Measurements from ENCODE around the gene TRABD2B. TPM values are rescaled to one million over a fixed set of nuclear protein-coding genes. Genes with fewer than 3 reads are reported as not detected.

Gene TRABD2B
- total and polyA plus RNA-seq, 2 donors (not counting 3 experiments of a cell fraction or from before 2014, with no cell fraction given) = not detected

DNA sequence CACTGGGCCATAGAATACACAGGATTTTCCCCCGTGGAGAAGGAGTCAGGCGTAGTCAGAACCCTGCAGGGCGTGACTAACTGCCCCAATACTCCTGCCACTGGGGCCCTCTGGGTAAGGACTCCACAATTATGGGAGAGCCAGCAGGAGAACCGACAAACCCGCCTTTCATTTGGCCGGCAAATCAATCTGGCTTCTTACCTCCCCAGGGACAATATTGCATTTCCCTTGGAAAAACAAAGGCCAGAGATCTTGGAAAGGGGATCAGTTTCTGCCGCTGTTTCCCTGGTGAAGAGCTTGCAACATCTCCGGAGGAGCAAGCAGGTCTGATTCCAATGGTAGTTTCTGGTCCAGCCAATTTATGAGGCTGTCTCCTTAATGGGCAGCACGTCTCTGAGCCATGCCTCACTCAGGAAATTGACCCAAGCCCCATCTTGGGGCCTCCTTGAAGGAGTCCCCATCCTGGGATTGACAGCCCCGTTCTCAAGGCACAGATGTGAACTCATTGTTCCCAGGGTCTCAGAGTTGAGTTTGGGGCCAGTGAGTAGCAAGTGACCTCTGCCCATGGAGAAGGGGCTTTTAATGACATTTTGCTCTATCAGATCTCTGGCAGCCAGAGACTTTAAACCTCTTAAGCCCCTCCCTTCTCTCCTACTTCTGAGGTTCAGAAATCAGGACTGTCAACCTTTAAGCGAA, 4.3 kb downstream of the TRABD2B start:
- Histone ChIP-seq H4K20me1 (replicated peaks; ENCODE audit: control insufficient read depth, extremely low read depth, insufficient read depth, low read length) (no peaks in the 10 kb centered on the region), H3K4me1 (ENCODE audit: control insufficient read depth, extremely low read depth, insufficient read depth, low read length) (peaks cover 4% of the 10 kb centered on the region), H3K79me2 (ENCODE audit: control insufficient read depth, insufficient read depth, low read length) (no peaks in the 10 kb centered on the region), H3K27me3 (ENCODE audit: control insufficient read depth in 2 of 2, insufficient read depth in 2 of 2, low read length in 2 of 2) (peaks cover 17 to 24% of the 10 kb centered on the region in 2 experiments), H3K9me3 (replicated peaks; ENCODE audit: control insufficient read depth, insufficient read depth, low read length) (no peaks in the 10 kb centered on the region), H2AFZ (ENCODE audit: low read depth, low read length) (no peak overlapping the region), H3K4me3 (replicated peaks in 1 of 3; ENCODE audit: insufficient read depth in 1 of 3, low read depth in 1 of 3, low read length in 3 of 3) (no peak overlapping the region), H3K36me3 (ENCODE audit: control insufficient read depth in 2 of 2, extremely low read depth in 1 of 2, insufficient read depth in 2 of 2, low read length in 2 of 2) (no peaks in the 10 kb centered on the region), H3K27ac (ENCODE audit: insufficient read depth, low read depth, low read length) (no peak overlapping the region), H3K4me2 (ENCODE audit: insufficient read depth, low read length) (no peak overlapping the region), H3K9me1 (replicated peaks; ENCODE audit: control insufficient read depth, extremely low read depth, insufficient read depth, low read length) (no peaks in the 10 kb centered on the region), H3K9ac (replicated peaks; ENCODE audit: extremely low read depth, insufficient read depth, low read length) (no peak overlapping the region)
- no peak for DNase-seq (ENCODE audit: low read depth, low spot score)
- POLR2A ChIA-PET = no interaction called here
- no TSS peak for BruUV-seq (replicated peaks)
- FAIRE-seq = no peak
- intact Hi-C loops (cut with micrococcal nuclease) = no loop called here
- no peak for TF ChIP-seq EZH2 (IDR thresholded peaks at IDR 0.05; ENCODE audit: borderline replicate concordance, low read depth, low read length, severe bottlenecking)
- TF ChIP-seq POLR2AphosphoS5 (IDR thresholded peaks at IDR 0.05; ENCODE audit: insufficient read depth, low read depth, low read length) = no peak
- no peak for TF ChIP-seq POLR2A (IDR thresholded peaks at IDR 0.05; ENCODE audit: low read depth, low read length)
- CTCF ChIA-PET = no interaction called here
- dilution Hi-C loops (cut with MboI; ENCODE audit: extremely low pct_ligation_motif_present, low sequenced_read_pairs) = no loop called here

DNA sequence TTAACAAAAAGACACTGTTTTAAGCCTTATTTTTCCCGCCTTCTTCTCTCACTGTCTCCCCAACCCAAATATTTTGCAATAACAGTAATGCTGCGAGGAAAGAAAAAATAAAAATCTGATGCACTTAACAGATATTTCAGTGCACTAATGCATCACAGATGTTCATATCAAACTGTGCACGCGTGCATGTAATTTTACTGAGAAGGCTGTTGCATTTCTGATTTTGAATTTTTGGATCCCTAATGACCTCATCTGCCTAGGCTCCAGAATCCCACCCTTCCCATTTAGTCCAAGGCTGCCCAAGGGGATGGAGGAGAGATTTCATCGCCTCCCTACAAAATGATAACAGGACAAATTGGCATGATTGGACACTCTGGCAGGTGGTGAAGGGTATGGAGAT, 5.5 kb downstream of the TRABD2B start:
- intact Hi-C loops (cut with micrococcal nuclease) = no loop called here
- no peaks in the 10 kb centered on the region for H3K9me1 ChIP-seq (replicated peaks; ENCODE audit: control insufficient read depth, extremely low read depth, insufficient read depth, low read length)
- no peak for TF ChIP-seq MYC (IDR thresholded peaks at IDR 0.05; ENCODE audit: low read depth, low read length)
- TF ChIP-seq, protein P1, sequence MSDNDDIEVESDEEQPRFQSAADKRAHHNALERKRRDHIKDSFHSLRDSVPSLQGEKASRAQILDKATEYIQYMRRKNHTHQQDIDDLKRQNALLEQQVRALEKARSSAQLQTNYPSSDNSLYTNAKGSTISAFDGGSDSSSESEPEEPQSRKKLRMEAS (IDR thresholded peaks at IDR 0.05; ENCODE audit: insufficient read depth, insufficient read length) = no peak
- TF ChIP-seq JUN (IDR thresholded peaks at IDR 0.05; ENCODE audit: borderline replicate concordance, insufficient read depth, insufficient read length, low read depth) = no peak
- no peak for TF ChIP-seq GATA2 (IDR thresholded peaks at IDR 0.05; ENCODE audit: insufficient read depth, insufficient read length, low read depth, low read length)
- no peak for TF ChIP-seq POLR2AphosphoS5 (IDR thresholded peaks at IDR 0.05; ENCODE audit: insufficient read depth, low read depth, low read length)
- TF ChIP-seq POLR2A (IDR thresholded peaks at IDR 0.05; ENCODE audit: low read depth, low read length) = no peak
- TF ChIP-seq EZH2 (IDR thresholded peaks at IDR 0.05; ENCODE audit: borderline replicate concordance, low read depth, low read length, severe bottlenecking) = no peak
- TF ChIP-seq, protein P2, sequence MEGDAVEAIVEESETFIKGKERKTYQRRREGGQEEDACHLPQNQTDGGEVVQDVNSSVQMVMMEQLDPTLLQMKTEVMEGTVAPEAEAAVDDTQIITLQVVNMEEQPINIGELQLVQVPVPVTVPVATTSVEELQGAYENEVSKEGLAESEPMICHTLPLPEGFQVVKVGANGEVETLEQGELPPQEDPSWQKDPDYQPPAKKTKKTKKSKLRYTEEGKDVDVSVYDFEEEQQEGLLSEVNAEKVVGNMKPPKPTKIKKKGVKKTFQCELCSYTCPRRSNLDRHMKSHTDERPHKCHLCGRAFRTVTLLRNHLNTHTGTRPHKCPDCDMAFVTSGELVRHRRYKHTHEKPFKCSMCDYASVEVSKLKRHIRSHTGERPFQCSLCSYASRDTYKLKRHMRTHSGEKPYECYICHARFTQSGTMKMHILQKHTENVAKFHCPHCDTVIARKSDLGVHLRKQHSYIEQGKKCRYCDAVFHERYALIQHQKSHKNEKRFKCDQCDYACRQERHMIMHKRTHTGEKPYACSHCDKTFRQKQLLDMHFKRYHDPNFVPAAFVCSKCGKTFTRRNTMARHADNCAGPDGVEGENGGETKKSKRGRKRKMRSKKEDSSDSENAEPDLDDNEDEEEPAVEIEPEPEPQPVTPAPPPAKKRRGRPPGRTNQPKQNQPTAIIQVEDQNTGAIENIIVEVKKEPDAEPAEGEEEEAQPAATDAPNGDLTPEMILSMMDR (IDR thresholded peaks at IDR 0.05; ENCODE audit: extremely low read depth in 1 of 2, insufficient read depth in 1 of 2, low read depth in 1 of 2, low read length in 2 of 2) = no peak
- TF ChIP-seq FOS (IDR thresholded peaks at IDR 0.05; ENCODE audit: borderline replicate concordance, insufficient read depth, low read length) = no peak
- no peak overlapping the region for H3K9ac ChIP-seq (replicated peaks; ENCODE audit: extremely low read depth, insufficient read depth, low read length)
- peaks cover 23 to 26% of the 10 kb centered on the region in 2 experiments for H3K27me3 ChIP-seq (ENCODE audit: control insufficient read depth in 2 of 2, insufficient read depth in 2 of 2, low read length in 2 of 2)
- H3K4me2 ChIP-seq (ENCODE audit: insufficient read depth, low read length) = no peak overlapping the region
- FAIRE-seq (no peak), DNase-seq (ENCODE audit: low read depth, low spot score) (no peak)
- peaks cover under 1% of the 10 kb centered on the region for H3K4me1 ChIP-seq (ENCODE audit: control insufficient read depth, extremely low read depth, insufficient read depth, low read length)
- no peaks in the 10 kb centered on the region for H4K20me1 ChIP-seq (replicated peaks; ENCODE audit: control insufficient read depth, extremely low read depth, insufficient read depth, low read length)
- CTCF ChIA-PET = interaction anchor here (0.9 kb wide), 1 partner anchor 14 kb away, joined by 3 read pairs; no protein-coding TSS in a partner anchor
- dilution Hi-C loops (cut with MboI; ENCODE audit: extremely low pct_ligation_motif_present, low sequenced_read_pairs) = no loop called here
- BruUV-seq (replicated peaks) = no TSS peak
- H2AFZ ChIP-seq (ENCODE audit: low read depth, low read length) = no peak overlapping the region
- H3K9me3 ChIP-seq (replicated peaks; ENCODE audit: control insufficient read depth, insufficient read depth, low read length) = no peaks in the 10 kb centered on the region
- H3K4me3 ChIP-seq (replicated peaks in 1 of 3; ENCODE audit: insufficient read depth in 1 of 3, low read depth in 1 of 3, low read length in 3 of 3) = no peak overlapping the region
- no peaks in the 10 kb centered on the region for H3K36me3 ChIP-seq (ENCODE audit: control insufficient read depth in 2 of 2, extremely low read depth in 1 of 2, insufficient read depth in 2 of 2, low read length in 2 of 2)
- H3K27ac ChIP-seq (ENCODE audit: insufficient read depth, low read depth, low read length) = no peak overlapping the region
- no peaks in the 10 kb centered on the region for H3K79me2 ChIP-seq (ENCODE audit: control insufficient read depth, insufficient read depth, low read length)
- POLR2A ChIA-PET = no interaction called here
